GM10248 (cell line): Measurements from ENCODE around the gene HOMER2.

ENCODE experiments used
- CTCF ChIA-PET: fragments of 300-600 bp; sonication (Branson Sonifier 250); formaldehyde crosslinking; extraction: SDS; loops from one replicate; lab custom pipeline; 2021; ENCODE audit warnings: antibody characterized with exemption; lab: Yijun Ruan, JAX
- POLR2A ChIA-PET: fragments of 350-650 bp; sonication (Branson Sonifier 250); formaldehyde crosslinking; extraction: SDS; loops from one replicate; lab custom pipeline; 2020; ENCODE audit warnings: antibody characterized with exemption; lab: Yijun Ruan, JAX
- DNase-seq: peaks from one replicate; pipeline ENCODE4 v3.0.0; 2012; ENCODE audit errors: extremely low spot score
- CTCF ChIP-seq: IDR thresholded peaks from 2 replicates; pipeline ENCODE4 v1.5.1; 2012; ENCODE audit warnings: mild to moderate bottlenecking, low read depth; ENCODE audit errors: extremely low read depth, missing control alignments, control extremely low read depth

HOMER2 gene

GRCh38 chr15:82936966-82937711 is 15.4 kb downstream of the HOMER2 start:
- POLR2A ChIA-PET = no interaction called here
- CTCF ChIA-PET = no interaction called here
- no peak for TF ChIP-seq CTCF
- no peak for DNase-seq

GRCh38 chr15:82935382-82935781 is 17.1 kb downstream of the HOMER2 start:
- CTCF ChIA-PET = no interaction called here
- TF ChIP-seq CTCF = no peak
- POLR2A ChIA-PET = no interaction called here
- DNase-seq = no peak

GRCh38 chr15:82934100-82934880 is 18.2 kb downstream of the HOMER2 start:
- POLR2A ChIA-PET = no interaction called here
- no peak for TF ChIP-seq CTCF
- no peak for DNase-seq
- CTCF ChIA-PET = no interaction called here

GRCh38 chr15:82933576-82933975 is 18.9 kb downstream of the HOMER2 start:
- ChIA-PET CTCF (no interaction called here), POLR2A (no interaction called here)
- no peak for DNase-seq
- no peak for TF ChIP-seq CTCF

GRCh38 chr15:82931221-82931620 is 21.3 kb downstream of the HOMER2 start:
- TF ChIP-seq CTCF = no peak
- DNase-seq = no peak
- ChIA-PET CTCF (interaction anchor here (2.4 to 2.9 kb wide), 2 partner anchors 11 kb away, joined by 5 to 9 read pairs; no protein-coding TSS in a partner anchor), POLR2A (interaction anchor here (0.7 kb wide), 2 partner anchors 10 to 28 kb away, joined by 4 read pairs; no protein-coding TSS in a partner anchor)

GRCh38 chr15:82930461-82930860 is 22.1 kb downstream of the HOMER2 start:
- ChIA-PET CTCF (interaction anchor here (2.4 to 2.9 kb wide), 2 partner anchors 10 to 12 kb away, joined by 5 to 9 read pairs; no protein-coding TSS in a partner anchor), POLR2A (interaction anchor here (0.5 kb wide), 1 partner anchor 10 kb away, joined by 6 read pairs; no protein-coding TSS in a partner anchor)
- DNase-seq = no peak
- no peak for TF ChIP-seq CTCF
